ENCODE data around the gene CARD19.

Gene CARD19

DNA sequence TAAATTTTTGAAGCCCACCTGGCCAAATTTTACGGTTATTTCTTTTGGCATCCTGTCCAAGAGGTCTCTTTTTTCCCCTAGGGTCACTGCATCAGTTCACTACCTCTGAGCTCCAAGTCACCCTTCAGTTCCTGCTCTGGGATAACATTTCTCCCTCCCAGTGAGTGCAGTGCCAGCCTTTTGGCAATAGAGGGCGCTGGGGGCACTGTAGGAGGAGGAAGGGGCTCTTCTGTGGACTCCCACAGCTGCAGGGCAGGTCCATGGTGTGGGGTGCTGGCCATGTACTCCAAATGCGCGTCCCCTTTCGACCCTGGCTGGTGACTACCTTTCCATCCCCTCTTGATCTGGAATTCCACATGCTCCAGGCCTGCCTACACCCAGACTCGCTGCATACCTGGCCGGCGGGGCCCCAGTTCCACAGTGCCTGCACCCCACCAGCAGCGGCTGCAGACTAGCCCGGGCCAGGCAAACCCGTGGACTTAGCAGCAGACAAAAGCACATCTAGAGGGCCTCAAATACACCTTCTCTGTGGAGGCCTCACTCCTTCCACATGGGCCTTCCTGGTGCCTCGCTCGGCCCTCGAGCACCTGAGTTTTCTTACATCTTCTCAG, 58.4 kb downstream of the CARD19 start:
- TF ChIP-seq, protein P1, sequence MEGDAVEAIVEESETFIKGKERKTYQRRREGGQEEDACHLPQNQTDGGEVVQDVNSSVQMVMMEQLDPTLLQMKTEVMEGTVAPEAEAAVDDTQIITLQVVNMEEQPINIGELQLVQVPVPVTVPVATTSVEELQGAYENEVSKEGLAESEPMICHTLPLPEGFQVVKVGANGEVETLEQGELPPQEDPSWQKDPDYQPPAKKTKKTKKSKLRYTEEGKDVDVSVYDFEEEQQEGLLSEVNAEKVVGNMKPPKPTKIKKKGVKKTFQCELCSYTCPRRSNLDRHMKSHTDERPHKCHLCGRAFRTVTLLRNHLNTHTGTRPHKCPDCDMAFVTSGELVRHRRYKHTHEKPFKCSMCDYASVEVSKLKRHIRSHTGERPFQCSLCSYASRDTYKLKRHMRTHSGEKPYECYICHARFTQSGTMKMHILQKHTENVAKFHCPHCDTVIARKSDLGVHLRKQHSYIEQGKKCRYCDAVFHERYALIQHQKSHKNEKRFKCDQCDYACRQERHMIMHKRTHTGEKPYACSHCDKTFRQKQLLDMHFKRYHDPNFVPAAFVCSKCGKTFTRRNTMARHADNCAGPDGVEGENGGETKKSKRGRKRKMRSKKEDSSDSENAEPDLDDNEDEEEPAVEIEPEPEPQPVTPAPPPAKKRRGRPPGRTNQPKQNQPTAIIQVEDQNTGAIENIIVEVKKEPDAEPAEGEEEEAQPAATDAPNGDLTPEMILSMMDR (IDR thresholded peaks at IDR 0.05; ENCODE audit: low read depth, low read length, poor library complexity, severe bottlenecking), result peak; percentile 95
- no peak for TF ChIP-seq EZH2phosphoT487 (IDR thresholded peaks at IDR 0.05; ENCODE audit: borderline replicate concordance, low read length)
- no peaks in the 10 kb centered on the region for H3F3A ChIP-seq (ENCODE audit: control insufficient read depth, insufficient read depth)

DNA sequence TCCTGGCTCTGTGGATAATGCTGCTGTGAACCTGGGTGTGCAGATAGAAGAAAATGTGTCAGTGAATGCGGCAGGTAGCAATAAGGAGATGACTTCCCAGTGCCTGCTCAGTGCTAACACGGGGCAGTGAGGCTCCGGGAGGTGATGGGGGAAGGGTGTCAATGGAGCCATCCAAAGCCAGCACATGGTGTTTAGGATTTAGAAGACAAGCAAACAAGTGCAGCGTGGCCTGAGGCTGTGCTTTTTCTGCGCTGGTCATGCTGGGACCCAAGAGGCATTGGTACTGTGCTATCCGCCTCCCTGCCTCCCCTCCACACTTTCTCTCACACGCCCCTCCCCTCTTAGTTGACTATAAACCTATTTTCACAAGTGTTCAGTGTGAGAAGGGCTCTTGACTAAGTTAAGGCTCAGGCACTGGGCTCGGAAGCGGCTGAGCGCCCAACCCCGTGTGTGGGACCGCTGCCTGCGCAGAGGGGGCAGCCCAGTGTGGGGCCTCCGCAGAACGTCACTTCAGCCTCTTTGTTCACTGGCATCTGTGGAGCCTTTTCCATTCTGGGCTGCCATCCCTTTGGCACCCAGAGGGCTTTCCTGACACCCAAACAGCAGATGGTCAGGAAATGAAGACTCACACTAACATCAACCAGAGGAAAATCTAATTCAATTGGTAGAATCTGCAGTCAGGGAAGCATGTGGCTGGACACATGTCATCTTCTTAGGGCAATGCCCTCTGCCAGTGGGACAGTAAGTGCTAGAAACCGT, 59.9 kb downstream of the CARD19 start:
- H3K9me2 ChIP-seq (replicated peaks; ENCODE audit: control insufficient read depth, low read length), result no peaks in the 10 kb centered on the region
- no peak overlapping the region for H3K4me2 ChIP-seq (ENCODE audit: low read length)
- H3K9me3 ChIP-seq (ENCODE audit: control insufficient read depth, insufficient read depth, low read length), result no peaks in the 10 kb centered on the region
- H3K36me3 ChIP-seq (ENCODE audit: control insufficient read depth, low read length), result no peaks in the 10 kb centered on the region
- no peaks in the 10 kb centered on the region for H3F3A ChIP-seq (ENCODE audit: control insufficient read depth, insufficient read depth)
- no peaks in the 10 kb centered on the region for H3K27me3 ChIP-seq (ENCODE audit: control insufficient read depth, low read length)
- no peak overlapping the region for H3K4me3 ChIP-seq (ENCODE audit: low read length)
- no peak overlapping the region for H3K27ac ChIP-seq (ENCODE audit: low read depth, low read length)
- H4K20me1 ChIP-seq (ENCODE audit: control insufficient read depth, insufficient read depth, low read depth, low read length), result no peaks in the 10 kb centered on the region
- H3K4me1 ChIP-seq (ENCODE audit: control insufficient read depth, low read length), result peaks cover 48% of the 10 kb centered on the region
- TF ChIP-seq, protein P1 (IDR thresholded peaks at IDR 0.05; ENCODE audit: low read depth, low read length, poor library complexity, severe bottlenecking), result no peak
- TF ChIP-seq EZH2phosphoT487 (IDR thresholded peaks at IDR 0.05; ENCODE audit: borderline replicate concordance, low read length), result no peak
- no peaks in the 10 kb centered on the region for H3K79me2 ChIP-seq (ENCODE audit: control insufficient read depth, low read length)

More for the DNA sequence above, 58.4 kb downstream of the CARD19 start:
- no peak overlapping the region for H3K27ac ChIP-seq (ENCODE audit: low read depth, low read length)
- no peaks in the 10 kb centered on the region for H4K20me1 ChIP-seq (ENCODE audit: control insufficient read depth, insufficient read depth, low read depth, low read length)
- H3K4me2 ChIP-seq (ENCODE audit: low read length), result no peak overlapping the region
- H3K36me3 ChIP-seq (ENCODE audit: control insufficient read depth, low read length), result no peaks in the 10 kb centered on the region
- H3K9me3 ChIP-seq (ENCODE audit: control insufficient read depth, insufficient read depth, low read length), result no peaks in the 10 kb centered on the region
- no peaks in the 10 kb centered on the region for H3K27me3 ChIP-seq (ENCODE audit: control insufficient read depth, low read length)
- H3K4me1 ChIP-seq (ENCODE audit: control insufficient read depth, low read length), result peaks cover 47% of the 10 kb centered on the region
- no peaks in the 10 kb centered on the region for H3K9me2 ChIP-seq (replicated peaks; ENCODE audit: control insufficient read depth, low read length)
- no peaks in the 10 kb centered on the region for H3K79me2 ChIP-seq (ENCODE audit: control insufficient read depth, low read length)
- H3K4me3 ChIP-seq (ENCODE audit: low read length), result no peak overlapping the region

DNA sequence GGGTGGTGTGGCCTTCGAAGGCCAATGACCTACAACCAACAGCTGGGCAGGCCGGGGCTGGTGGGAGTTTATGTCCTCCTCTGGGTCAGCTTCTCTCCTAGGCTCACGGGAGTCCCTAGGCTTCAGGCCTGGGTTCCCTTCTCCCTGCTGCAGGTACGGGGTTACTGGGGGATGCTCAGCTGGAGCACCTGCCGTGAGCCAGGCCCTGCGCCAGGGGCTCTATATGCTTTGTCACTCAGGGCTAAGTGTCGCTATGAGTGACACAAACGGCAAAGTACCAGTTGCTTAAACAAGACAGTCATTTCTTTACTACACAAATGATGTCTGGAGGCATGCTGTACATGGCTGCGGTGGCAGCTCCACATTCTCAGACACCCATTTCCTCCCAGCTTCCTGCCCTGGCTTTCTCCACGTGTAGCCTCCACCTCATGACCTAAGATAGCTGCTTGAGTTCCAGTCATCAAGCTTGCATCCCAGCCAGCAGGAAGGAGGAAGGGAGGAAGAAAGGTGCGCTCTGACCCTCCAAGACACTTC, 60.5 kb downstream of the CARD19 start:
- H3F3A ChIP-seq (ENCODE audit: control insufficient read depth, insufficient read depth), result no peaks in the 10 kb centered on the region
- H3K27ac ChIP-seq (ENCODE audit: low read depth, low read length), result no peak overlapping the region
- no peaks in the 10 kb centered on the region for H3K9me2 ChIP-seq (replicated peaks; ENCODE audit: control insufficient read depth, low read length)
- H3K79me2 ChIP-seq (ENCODE audit: control insufficient read depth, low read length), result no peaks in the 10 kb centered on the region
- no peaks in the 10 kb centered on the region for H3K27me3 ChIP-seq (ENCODE audit: control insufficient read depth, low read length)
- H3K9me3 ChIP-seq (ENCODE audit: control insufficient read depth, insufficient read depth, low read length), result no peaks in the 10 kb centered on the region
- no peaks in the 10 kb centered on the region for H4K20me1 ChIP-seq (ENCODE audit: control insufficient read depth, insufficient read depth, low read depth, low read length)
- TF ChIP-seq EZH2phosphoT487 (IDR thresholded peaks at IDR 0.05; ENCODE audit: borderline replicate concordance, low read length), result no peak
- TF ChIP-seq, protein P1 (IDR thresholded peaks at IDR 0.05; ENCODE audit: low read depth, low read length, poor library complexity, severe bottlenecking), result no peak
- peaks cover 48% of the 10 kb centered on the region for H3K4me1 ChIP-seq (ENCODE audit: control insufficient read depth, low read length)
- H3K36me3 ChIP-seq (ENCODE audit: control insufficient read depth, low read length), result no peaks in the 10 kb centered on the region
- H3K4me3 ChIP-seq (ENCODE audit: low read length), result no peak overlapping the region
- no peak overlapping the region for H3K4me2 ChIP-seq (ENCODE audit: low read length)

Data from DOHH2 (cell line).